Retinal pigment epithelial cell (primary cell): Measurements from ENCODE around the gene KRT14.
A peak's percentile ranks its signal among the peaks of the same experiment; 100 is the strongest.
"Not testable (repeated sequence)": the region's sequence is repeated elsewhere in the genome, so short reads cannot be mapped to it uniquely, and the experiment has no call there.

Source experiments
- DNase-seq: peaks from one replicate; pipeline ENCODE4 v3.0.0-alpha.2; 2010; ENCODE audit warnings: low read depth
- H3K4me3 ChIP-seq: 2 replicates; pipeline ENCODE4 v1.5.1; 2011; ENCODE audit warnings: mild to moderate bottlenecking, low read length, control low read depth, moderate library complexity
- TF ChIP-seq, protein P1 (sequence below): conservative IDR thresholded peaks from 2 replicates; pipeline ENCODE4 v1.5.1; 2011; ENCODE audit warnings: low read depth, low read length, control low read depth, inconsistent platforms

KRT14 gene

DNA sequence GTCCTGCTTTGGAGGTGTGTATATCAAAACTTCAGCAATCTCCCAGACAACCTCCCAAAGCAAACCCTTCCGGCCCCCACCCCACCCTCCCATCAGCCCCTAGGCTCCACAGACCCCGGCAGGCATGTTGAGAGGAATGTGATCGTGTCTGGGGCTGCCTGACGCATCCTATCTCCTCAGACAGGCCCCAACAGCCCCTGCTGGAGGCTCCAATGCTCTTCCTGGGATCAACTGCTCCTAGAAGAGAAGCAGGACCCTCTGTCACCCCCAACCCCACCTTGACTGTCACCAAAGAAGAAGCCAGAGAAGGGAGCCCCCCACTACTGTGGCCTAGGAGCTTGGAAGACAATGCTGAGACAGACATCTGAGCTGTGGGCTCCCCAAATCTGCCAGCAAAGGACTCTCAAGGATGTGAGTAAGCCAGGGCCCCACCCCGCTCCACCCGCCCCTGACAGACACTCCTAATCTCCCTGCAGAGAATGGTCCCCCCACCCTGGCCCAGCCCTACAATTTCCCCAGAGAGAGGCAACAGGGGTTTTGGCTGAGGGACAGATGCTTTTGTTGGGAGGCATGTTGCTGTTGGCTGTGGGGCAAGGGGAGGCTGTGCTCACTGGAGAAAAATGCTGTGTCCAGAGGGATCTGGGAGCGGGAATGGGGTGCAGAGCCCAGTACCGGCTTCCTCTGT, 1.6 kb upstream of the KRT14 start:
- H3K4me3 ChIP-seq = no peak overlapping the region
- TF ChIP-seq, protein P1, sequence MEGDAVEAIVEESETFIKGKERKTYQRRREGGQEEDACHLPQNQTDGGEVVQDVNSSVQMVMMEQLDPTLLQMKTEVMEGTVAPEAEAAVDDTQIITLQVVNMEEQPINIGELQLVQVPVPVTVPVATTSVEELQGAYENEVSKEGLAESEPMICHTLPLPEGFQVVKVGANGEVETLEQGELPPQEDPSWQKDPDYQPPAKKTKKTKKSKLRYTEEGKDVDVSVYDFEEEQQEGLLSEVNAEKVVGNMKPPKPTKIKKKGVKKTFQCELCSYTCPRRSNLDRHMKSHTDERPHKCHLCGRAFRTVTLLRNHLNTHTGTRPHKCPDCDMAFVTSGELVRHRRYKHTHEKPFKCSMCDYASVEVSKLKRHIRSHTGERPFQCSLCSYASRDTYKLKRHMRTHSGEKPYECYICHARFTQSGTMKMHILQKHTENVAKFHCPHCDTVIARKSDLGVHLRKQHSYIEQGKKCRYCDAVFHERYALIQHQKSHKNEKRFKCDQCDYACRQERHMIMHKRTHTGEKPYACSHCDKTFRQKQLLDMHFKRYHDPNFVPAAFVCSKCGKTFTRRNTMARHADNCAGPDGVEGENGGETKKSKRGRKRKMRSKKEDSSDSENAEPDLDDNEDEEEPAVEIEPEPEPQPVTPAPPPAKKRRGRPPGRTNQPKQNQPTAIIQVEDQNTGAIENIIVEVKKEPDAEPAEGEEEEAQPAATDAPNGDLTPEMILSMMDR = no peak
- DNase-seq = no peak

DNA sequence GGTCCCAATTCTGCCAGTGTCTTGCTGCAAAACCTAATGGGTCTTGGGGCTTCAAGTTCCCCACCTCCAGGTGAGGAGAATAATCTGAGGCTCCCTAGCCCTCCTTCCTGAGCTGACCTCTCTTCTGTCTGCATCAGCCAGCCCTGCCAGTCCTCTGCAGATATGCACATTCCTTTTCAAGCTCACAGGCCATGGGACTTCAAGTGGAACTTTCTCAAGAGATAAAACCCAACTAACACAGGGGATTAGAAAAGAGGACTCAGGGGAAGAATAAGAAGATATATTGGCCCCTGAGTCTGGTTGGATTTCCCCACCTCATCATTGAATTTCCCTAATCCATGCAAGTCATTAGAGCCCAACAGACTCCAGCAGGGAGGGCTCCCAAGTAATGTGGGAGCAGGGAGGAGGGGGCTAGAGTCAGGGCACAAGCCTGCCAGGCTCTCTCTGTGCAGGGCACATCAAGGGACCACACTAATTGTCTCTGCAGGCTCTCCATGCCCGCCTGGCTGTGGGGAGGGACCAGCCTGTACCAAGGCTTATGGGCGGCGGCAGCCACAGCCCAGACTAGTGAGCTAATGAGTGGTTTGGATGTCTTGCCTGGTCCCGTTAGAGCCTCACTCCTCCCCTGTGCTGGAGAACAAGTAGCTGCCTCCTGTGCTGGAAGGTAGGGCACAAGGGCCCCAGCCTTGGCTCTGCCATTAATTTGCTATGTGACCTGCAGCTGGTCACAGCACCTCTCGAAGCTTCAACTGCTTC, 1.2 kb downstream of the KRT14 start:
- no peak overlapping the region for H3K4me3 ChIP-seq
- TF ChIP-seq, protein P1 = no peak
- no peak for DNase-seq

DNA sequence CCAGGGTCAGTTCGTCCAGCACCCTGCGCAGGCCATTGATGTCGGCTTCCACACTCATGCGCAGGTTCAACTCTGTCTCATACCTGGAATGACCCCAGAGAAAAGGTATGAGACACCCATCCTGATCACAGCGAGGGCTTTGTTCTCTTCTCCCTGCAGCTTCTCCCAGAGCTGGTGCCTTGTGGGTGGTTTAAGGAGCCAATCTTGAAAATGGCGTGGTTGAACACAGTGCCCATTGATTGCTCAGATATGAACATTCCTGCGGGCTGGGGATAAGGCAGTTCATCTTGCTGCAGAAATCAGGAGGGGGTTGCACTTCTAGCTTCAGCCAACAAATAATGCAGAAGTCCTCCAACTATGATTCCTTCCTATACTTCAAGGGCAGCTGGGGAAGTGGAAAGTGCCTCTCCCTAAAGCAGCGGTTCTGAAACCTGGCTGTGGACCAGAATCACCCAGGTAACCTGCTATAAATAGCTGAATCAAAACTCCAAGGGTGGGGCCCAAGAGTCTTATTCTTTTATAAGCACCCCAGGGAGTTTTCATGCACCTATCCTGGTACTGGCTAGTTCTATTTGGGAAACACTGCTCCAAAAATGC, 2.3 kb downstream of the KRT14 start:
- DNase-seq = peak; percentile 3
- H3K4me3 ChIP-seq = not testable (repeated sequence)

DNA sequence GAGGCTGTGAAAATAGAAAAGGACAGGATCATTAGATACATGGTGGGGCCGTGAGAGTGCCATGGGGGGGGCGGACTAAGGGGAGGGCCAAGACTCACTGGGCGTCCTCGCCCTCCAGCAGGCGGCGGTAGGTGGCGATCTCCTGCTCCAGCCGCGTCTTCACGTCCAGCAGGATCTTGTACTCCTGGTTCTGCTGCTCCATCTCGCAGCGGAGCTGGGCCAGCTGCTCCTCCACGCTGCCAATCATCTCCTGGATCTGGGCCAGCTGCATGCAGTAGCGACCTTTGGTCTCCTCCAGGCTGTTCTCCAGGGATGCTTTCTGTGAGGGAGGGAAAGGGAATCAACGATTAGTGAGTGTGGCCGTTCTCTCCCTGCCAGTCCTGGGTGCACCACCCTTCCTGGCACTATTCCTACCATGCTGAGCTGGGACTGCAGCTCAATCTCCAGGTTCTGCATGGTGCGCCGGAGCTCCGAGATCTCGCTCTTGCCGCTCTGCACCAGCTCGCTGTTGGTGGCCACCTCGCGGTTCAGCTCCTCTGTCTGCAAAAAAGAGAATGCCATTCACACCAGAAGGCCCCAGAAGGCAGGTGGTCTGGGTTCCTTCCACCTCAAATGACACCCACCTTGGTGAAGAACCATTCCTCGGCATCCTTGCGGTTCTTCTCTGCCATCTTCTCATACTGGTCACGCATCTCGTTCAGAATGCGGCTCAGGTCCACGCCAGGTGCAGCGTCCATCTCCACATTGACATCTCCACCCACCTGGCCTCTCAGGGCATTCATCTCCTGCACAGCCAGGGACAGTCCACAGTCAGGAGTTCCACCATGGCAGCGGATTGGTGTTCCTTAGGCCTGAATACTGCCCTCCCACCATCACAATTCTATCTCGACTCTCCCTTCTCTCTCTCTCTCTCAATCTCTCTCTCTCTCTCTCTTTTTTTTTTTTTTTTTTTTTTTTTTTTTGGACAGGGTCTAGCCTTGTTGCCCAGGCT, 3.3 kb downstream of the KRT14 start:
- TF ChIP-seq, protein P1 = no peak
- no peak for DNase-seq
- H3K4me3 ChIP-seq = no peak overlapping the region

DNA sequence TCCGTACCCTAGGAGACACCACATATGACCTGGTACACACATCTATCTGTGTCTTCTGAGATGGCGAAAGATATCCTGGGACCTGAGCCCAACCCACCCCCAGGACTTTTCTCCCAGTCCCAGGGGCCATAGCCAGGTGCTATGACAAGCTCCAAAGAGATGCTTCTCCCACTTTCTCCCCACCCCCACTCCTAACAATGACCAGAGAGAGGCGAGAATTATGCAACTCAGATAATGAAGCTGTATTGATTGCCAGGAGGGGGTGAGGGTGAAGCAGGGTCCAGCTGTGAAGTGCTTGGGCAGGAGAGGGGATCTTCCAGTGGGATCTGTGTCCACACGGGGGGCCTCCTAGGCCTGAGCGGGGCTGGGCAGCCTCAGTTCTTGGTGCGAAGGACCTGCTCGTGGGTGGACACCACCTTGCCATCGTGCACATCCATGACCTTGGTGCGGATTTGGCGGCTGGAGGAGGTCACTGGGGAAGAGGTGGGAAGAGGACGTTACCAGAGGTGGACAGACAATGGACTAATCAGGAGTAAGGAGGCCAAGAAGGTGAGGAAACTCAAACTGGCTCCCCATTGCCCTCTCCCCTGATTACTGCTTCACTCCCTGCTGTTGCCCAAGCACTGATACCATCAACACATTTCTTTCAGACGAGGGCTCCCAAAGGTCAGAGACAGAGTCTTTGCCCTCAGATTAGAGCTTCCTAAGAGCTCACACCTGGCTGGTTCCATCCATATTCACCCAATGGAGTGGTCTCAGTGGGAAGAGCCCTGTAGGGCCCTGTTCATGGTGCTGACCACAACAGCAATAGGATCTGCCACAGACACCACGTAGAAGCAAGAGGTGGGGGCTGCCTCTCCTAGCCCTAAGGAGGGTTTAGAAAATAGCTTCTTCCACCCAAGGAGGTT, 4.4 kb downstream of the KRT14 start:
- DNase-seq, H3K4me3 ChIP-seq: not testable (repeated sequence)

DNA sequence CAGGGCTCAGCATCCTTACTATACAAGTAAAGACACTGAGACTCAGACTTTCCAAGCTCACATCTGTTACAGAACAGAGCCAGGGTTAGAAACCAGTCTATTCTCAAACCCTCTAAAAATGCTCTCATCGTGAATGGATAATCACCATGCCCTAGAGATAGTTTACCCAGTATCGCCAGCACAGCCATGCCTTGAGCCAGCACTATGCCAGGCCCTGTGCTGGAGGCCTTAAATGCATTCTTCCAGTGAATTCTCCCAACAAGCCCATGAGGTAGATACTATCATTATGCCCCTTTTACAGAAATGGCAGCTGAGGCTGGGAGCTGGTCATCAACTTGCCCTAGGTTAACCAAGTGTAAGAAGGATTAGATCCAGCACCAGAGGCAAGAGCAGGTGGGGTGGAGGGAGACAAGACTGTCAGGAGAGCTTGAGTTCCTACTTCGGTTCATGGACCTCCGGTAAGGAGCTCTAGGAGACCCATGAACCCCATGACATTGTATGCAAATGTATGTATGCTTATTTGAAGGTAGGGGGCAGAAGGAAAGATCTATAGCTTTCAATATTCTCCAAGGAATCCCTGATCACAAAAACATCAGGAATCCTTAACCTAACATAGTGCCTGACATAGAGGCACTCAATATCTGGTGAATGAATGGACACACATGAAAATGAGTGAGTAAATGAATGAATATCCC, 5.2 kb downstream of the KRT14 start:
- H3K4me3 ChIP-seq = no peak overlapping the region
- TF ChIP-seq, protein P1 = no peak
- DNase-seq = no peak
